ENCODE data around the gene PKP1.

PKP1 gene

GRCh38 chr1:201332021-201332420, 48.7 kb downstream of the PKP1 start:
- ATAC-seq = no peak
- TF ChIP-seq CSRNP3 (CRISPR knock-in tag; IDR thresholded peaks at IDR 0.05) = no peak
- no peak for TF ChIP-seq ZNF565 (CRISPR knock-in tag; conservative IDR thresholded peaks at IDR 0.05; ENCODE audit: low read depth)
- no peak for TF ChIP-seq ZFP30 (CRISPR knock-in tag; IDR thresholded peaks at IDR 0.05)
- no peak for TF ChIP-seq ZC3H10 (CRISPR knock-in tag; IDR thresholded peaks at IDR 0.05)
- TF ChIP-seq ZFP3 (CRISPR knock-in tag; IDR thresholded peaks at IDR 0.05) = no peak
- no peak for TF ChIP-seq CSDC2 (CRISPR knock-in tag; IDR thresholded peaks at IDR 0.05)
- TF ChIP-seq PATZ1 (CRISPR knock-in tag; IDR thresholded peaks at IDR 0.05; ENCODE audit: borderline replicate concordance) = no peak

GRCh38 chr1:201332616-201333335, 49.5 kb downstream of the PKP1 start:
- TF ChIP-seq RARB (CRISPR knock-in tag; IDR thresholded peaks at IDR 0.05) (no peak), POU6F1 (CRISPR knock-in tag; IDR thresholded peaks at IDR 0.05; ENCODE audit: borderline replicate concordance, low read depth) (no peak), ISL1 (CRISPR knock-in tag; IDR thresholded peaks at IDR 0.05) (no peak), ESRRG (CRISPR knock-in tag; IDR thresholded peaks at IDR 0.05) (no peak), TSHZ2 (CRISPR knock-in tag; IDR thresholded peaks at IDR 0.05) (no peak), TOX (CRISPR knock-in tag; IDR thresholded peaks at IDR 0.05; ENCODE audit: borderline replicate concordance) (no peak), ZNF8 (CRISPR knock-in tag; IDR thresholded peaks at IDR 0.05) (no peak), CSDC2 (CRISPR knock-in tag; IDR thresholded peaks at IDR 0.05) (no peak), CSRNP3 (CRISPR knock-in tag; IDR thresholded peaks at IDR 0.05) (no peak)
- no peak for ATAC-seq

- ATAC-seq = no peak
- TF ChIP-seq PATZ1 (CRISPR knock-in tag; IDR thresholded peaks at IDR 0.05; ENCODE audit: borderline replicate concordance) = no peak
- no peak for TF ChIP-seq GLIS3 (CRISPR knock-in tag; IDR thresholded peaks at IDR 0.05)
- no peak for TF ChIP-seq RARB (CRISPR knock-in tag; IDR thresholded peaks at IDR 0.05)
- no peak for TF ChIP-seq ZC3H10 (CRISPR knock-in tag; IDR thresholded peaks at IDR 0.05)
- no peak for TF ChIP-seq SNAI2 (CRISPR knock-in tag; IDR thresholded peaks at IDR 0.05)
- no peak for TF ChIP-seq CREB5 (CRISPR knock-in tag; IDR thresholded peaks at IDR 0.05; ENCODE audit: low read depth)
- TF ChIP-seq CSDC2 (CRISPR knock-in tag; IDR thresholded peaks at IDR 0.05) = no peak
- no peak for TF ChIP-seq PPARA (CRISPR knock-in tag; IDR thresholded peaks at IDR 0.05; ENCODE audit: borderline replicate concordance)
- TF ChIP-seq TCF4 (CRISPR knock-in tag; IDR thresholded peaks at IDR 0.05; ENCODE audit: borderline replicate concordance) = no peak
Observed at GRCh38 chr1:201334325-201335173, 51.2 kb downstream of the PKP1 start.

All from SK-N-SH treated with all-trans-retinoic acid at 6 μM for 48 hours (cell line).